Mucosa of rectum (tissue), 2 donors: ENCODE measurements around the gene LRMDA.

Experiments
- H3K27ac ChIP-seq, 2 donors: one replicate each; pipeline ENCODE4 v1.7.0; 2013; ENCODE audit warnings: inconsistent platforms in 2 of 2, low read depth in 2 of 2, low read length in 2 of 2
- H3K27me3 ChIP-seq, 2 donors: one replicate each; pipeline ENCODE4 v1.7.0; 2013; ENCODE audit warnings: low read length in 2 of 2; ENCODE audit not compliant: control insufficient read depth in 2 of 2, insufficient read depth in 2 of 2
- H3K36me3 ChIP-seq, 2 donors: one replicate each; pipeline ENCODE4 v1.7.0; 2013; ENCODE audit warnings: low read length in 2 of 2; ENCODE audit not compliant: control insufficient read depth in 2 of 2, insufficient read depth in 2 of 2
- H3K4me1 ChIP-seq, 2 donors: one replicate each; pipeline ENCODE4 v1.7.0; 2013; ENCODE audit warnings: low read length in 2 of 2, mild to moderate bottlenecking in 1 of 2; ENCODE audit not compliant: control insufficient read depth in 2 of 2, insufficient read depth in 2 of 2
- H3K4me3 ChIP-seq, 2 donors: one replicate each; pipeline ENCODE4 v1.7.0; 2013; ENCODE audit warnings: low read length in 2 of 2
- H3K9ac ChIP-seq, 2 donors: one replicate each; pipeline ENCODE4 v1.7.0; 2013; ENCODE audit warnings: low read length in 2 of 2, low read depth in 1 of 2, mild to moderate bottlenecking in 1 of 2
- H3K9me3 ChIP-seq, 2 donors: one replicate each; pipeline ENCODE4 v1.7.0; 2013; ENCODE audit warnings: low read length in 2 of 2; ENCODE audit not compliant: control insufficient read depth in 2 of 2
- donor health status: healthy.
- donor health status: Normal muscosa, but diverticular disease.

Gene LRMDA

DNA sequence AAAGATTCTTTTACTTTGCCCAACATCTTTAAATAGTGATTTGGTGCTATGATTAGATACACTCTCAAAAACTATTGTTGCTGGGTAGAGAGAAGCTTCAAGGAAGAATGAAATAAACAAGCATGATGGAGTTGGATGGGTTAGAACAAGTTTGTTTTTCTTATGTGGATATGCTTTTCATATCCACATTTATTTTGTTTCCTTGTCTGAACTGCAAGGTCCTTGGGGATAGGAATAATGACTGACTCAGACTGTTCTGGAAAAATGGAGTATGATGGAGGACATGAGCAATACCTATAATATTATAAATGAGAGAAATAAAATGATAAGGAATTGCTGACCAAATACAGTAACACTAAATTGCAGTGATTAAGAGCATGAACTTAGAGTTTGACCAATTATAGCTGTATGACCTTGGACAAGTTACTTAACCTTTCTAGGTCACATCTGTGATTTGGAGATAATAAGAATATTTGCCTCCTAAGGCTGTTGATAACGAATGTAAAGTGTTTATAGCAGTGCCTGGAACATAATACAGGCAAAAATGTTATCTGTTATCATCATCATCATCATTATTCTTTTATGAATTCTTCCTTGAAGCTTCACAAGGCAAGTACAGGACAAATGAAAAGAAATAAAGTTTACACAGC lies 847.5 kb downstream of the LRMDA start:
- Histone ChIP-seq H3K4me1 (no peaks in the 10 kb centered on the region), H3K9me3 (no peaks in the 10 kb centered on the region), H3K36me3 (no peaks in the 10 kb centered on the region), H3K4me3 (no peak overlapping the region), H3K27me3 (no peaks in the 10 kb centered on the region), H3K9ac (no peak overlapping the region), H3K27ac (no peak overlapping the region)

GRCh38 chr10:76281659-76282058 lies 850.2 kb downstream of the LRMDA start:
- H3K4me3 ChIP-seq = no peak overlapping the region
- no peaks in the 10 kb centered on the region for H3K4me1 ChIP-seq
- no peak overlapping the region for H3K9ac ChIP-seq
- H3K36me3 ChIP-seq = no peaks in the 10 kb centered on the region
- H3K27me3 ChIP-seq = no peaks in the 10 kb centered on the region
- H3K27ac ChIP-seq = no peak overlapping the region
- no peaks in the 10 kb centered on the region for H3K9me3 ChIP-seq

DNA sequence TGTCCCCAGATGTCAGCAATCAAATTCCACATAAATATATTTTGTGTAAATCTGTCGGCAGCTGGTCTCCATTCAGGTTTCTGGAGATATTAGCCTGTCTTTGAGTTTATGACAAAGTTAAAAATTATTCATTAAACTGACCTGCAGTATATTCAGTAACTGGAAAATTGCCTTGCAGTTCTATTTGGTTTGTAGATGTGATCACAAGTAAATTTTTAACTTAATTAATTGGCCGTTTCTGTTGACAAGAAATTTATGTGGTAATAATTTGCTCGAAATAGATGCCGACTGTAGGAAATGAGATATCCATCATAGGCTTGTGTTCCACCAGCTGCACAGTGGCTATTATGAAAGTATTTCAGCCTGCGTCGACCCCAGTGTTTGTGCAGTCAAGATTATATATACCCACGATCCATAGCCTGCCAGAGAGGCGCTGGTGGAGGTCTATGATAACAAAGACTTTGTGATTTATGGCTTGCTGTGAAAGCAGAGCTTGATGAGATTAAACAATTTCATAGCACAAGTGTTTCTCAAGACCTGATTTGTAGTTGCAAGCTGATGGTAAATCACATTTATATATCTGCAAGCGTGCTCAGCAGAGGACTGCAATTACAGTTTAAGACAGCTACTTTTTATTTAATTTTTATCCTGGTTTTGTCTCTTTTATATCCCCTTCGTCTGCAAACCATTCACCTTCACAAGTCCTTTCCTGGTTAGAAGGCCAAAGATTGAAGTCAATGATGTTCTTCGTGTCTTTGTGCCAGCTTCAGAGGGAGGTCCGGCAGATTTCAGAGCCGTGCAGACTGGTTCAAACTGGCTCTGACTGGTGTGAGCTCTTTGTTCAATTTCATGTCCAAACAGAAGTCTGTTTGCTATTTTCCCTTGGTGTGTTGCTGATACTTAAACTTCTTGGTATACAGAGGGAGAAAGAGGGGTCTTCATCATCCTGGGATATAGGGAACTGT lies 850.9 kb downstream of the LRMDA start:
- no peaks in the 10 kb centered on the region for H3K36me3 ChIP-seq
- no peak overlapping the region for H3K4me3 ChIP-seq
- no peak overlapping the region for H3K27ac ChIP-seq
- H3K9me3 ChIP-seq = no peaks in the 10 kb centered on the region
- H3K9ac ChIP-seq = no peak overlapping the region
- no peaks in the 10 kb centered on the region for H3K27me3 ChIP-seq
- no peaks in the 10 kb centered on the region for H3K4me1 ChIP-seq

GRCh38 chr10:76284351-76284750 lies 852.9 kb downstream of the LRMDA start:
- Histone ChIP-seq H3K27ac (no peak overlapping the region), H3K9ac (no peak overlapping the region), H3K4me1 (no peaks in the 10 kb centered on the region), H3K4me3 (no peak overlapping the region), H3K36me3 (no peaks in the 10 kb centered on the region), H3K27me3 (no peaks in the 10 kb centered on the region), H3K9me3 (no peaks in the 10 kb centered on the region)

DNA sequence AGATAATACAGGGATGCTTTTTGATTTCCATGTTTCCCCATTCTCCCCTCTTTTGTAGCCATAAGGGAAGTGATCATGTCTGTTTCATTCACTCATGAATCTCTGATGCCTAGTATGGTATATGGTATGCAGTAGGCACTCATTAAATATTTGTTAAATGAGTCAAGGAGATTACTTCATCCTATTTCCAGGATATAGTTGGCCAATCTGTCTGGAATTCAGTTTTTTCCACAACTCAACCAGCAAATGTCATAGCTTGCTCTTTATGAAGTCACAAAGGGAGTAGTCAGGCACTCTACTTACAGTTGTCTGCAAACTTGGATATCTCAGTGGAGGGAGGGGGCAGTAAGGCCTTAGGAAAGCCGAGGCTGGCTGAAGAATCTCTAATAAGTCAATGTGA lies 853.6 kb downstream of the LRMDA start:
- no peaks in the 10 kb centered on the region for H3K36me3 ChIP-seq
- no peaks in the 10 kb centered on the region for H3K9me3 ChIP-seq
- no peaks in the 10 kb centered on the region for H3K27me3 ChIP-seq
- H3K4me1 ChIP-seq = no peaks in the 10 kb centered on the region
- no peak overlapping the region for H3K27ac ChIP-seq
- no peak overlapping the region for H3K9ac ChIP-seq
- no peak overlapping the region for H3K4me3 ChIP-seq

- no peak overlapping the region for H3K9ac ChIP-seq
- no peaks in the 10 kb centered on the region for H3K4me1 ChIP-seq
- no peaks in the 10 kb centered on the region for H3K9me3 ChIP-seq
- H3K27me3 ChIP-seq = no peaks in the 10 kb centered on the region
- H3K27ac ChIP-seq = no peak overlapping the region
- no peaks in the 10 kb centered on the region for H3K36me3 ChIP-seq
- H3K4me3 ChIP-seq = no peak overlapping the region
Observed at GRCh38 chr10:76285515-76285914, 854.1 kb downstream of the LRMDA start.

DNA sequence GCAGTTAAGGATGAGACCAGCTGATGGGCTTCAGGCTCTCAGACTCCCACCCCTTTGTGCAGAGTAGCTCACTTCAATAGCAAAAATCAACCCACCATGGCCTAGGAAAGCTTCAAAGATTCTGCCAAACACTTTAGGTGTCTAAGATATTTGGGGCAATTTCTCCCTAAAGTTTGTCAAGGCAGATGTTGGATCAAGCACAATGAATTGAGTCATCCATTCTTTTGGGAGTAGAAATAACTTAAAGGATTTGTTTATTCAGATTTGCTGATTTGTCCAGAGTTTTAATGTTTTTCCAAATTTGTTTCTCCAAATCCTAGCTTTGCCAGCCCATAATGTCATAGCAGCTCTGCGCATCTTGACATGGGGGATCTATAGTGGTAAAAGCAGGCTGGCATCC lies 855.1 kb downstream of the LRMDA start:
- H3K36me3 ChIP-seq = no peaks in the 10 kb centered on the region
- H3K27ac ChIP-seq = no peak overlapping the region
- no peak overlapping the region for H3K9ac ChIP-seq
- H3K9me3 ChIP-seq = no peaks in the 10 kb centered on the region
- no peaks in the 10 kb centered on the region for H3K4me1 ChIP-seq
- no peaks in the 10 kb centered on the region for H3K27me3 ChIP-seq
- H3K4me3 ChIP-seq = no peak overlapping the region

DNA sequence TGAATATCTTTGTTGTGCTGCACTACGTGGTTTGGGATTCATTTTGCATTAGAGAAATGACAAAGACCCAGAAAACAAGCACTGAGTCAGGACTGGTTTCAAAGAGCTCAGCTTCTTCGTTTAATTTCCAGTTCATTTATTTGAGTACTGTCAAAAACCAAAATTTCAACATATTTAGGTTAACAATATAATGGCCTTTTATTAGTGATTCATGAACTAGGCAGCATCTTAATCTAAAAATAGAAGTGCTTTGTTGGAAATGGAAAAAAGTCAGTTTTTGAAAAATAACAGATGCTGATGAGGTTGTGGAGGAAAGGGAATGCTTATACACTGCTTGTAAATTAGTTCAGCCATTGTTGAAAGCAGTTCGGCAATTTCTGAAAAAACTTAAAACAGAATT lies 856.4 kb downstream of the LRMDA start:
- H3K4me3 ChIP-seq = no peak overlapping the region

GRCh38 chr10:76291175-76291574 lies 859.8 kb downstream of the LRMDA start:
- Histone ChIP-seq H3K4me3 (no peak overlapping the region), H3K9me3 (no peaks in the 10 kb centered on the region), H3K4me1 (no peaks in the 10 kb centered on the region), H3K9ac (no peak overlapping the region), H3K36me3 (no peaks in the 10 kb centered on the region), H3K27ac (no peak overlapping the region), H3K27me3 (no peaks in the 10 kb centered on the region)

More for the DNA sequence above, 856.4 kb downstream of the LRMDA start:
- Histone ChIP-seq H3K27ac (no peak overlapping the region), H3K9ac (no peak overlapping the region), H3K27me3 (no peaks in the 10 kb centered on the region), H3K9me3 (no peaks in the 10 kb centered on the region), H3K36me3 (no peaks in the 10 kb centered on the region), H3K4me1 (no peaks in the 10 kb centered on the region)

GRCh38 chr10:76291885-76292284 lies 860.5 kb downstream of the LRMDA start:
- no peak overlapping the region for H3K27ac ChIP-seq
- no peaks in the 10 kb centered on the region for H3K9me3 ChIP-seq
- no peaks in the 10 kb centered on the region for H3K27me3 ChIP-seq
- H3K4me1 ChIP-seq = no peaks in the 10 kb centered on the region
- H3K9ac ChIP-seq = no peak overlapping the region
- no peak overlapping the region for H3K4me3 ChIP-seq
- no peaks in the 10 kb centered on the region for H3K36me3 ChIP-seq
